GM12878 (cell line): ENCODE data around the gene CFAP90.

Source experiments
- ATF3 ChIP-seq: IDR thresholded peaks from 2 replicates; pipeline ENCODE4 v1.6.1; 2011; ENCODE audit warnings: low read depth, mild to moderate bottlenecking, low read length, moderate library complexity, borderline replicate concordance; ENCODE audit errors: extremely low read depth
- BRCA1 ChIP-seq: IDR thresholded peaks from 2 replicates; pipeline ENCODE4 v1.6.1; 2011; ENCODE audit warnings: low read depth, low read length, improper control_type of control experiment
- CHD2 ChIP-seq: IDR thresholded peaks from 2 replicates; pipeline ENCODE4 v1.6.1; 2011; ENCODE audit warnings: low read depth, low read length, improper control_type of control experiment, borderline replicate concordance
- CTCF ChIP-seq, 3 experiments: IDR thresholded peaks in 2 of 3; conservative IDR thresholded peaks in 1 of 3; 2 replicates each; pipeline ENCODE4 v1.5.1; 2011; ENCODE audit warnings: low read depth in 3 of 3, low read length in 3 of 3, mild to moderate bottlenecking in 3 of 3, control low read depth in 2 of 3, moderate library complexity in 2 of 3, inconsistent platforms in 1 of 3, mixed read lengths in 1 of 3; ENCODE audit not compliant: control insufficient read depth in 2 of 3, insufficient read depth in 1 of 3; ENCODE audit errors: extremely low read depth in 1 of 3
- EZH2 ChIP-seq: IDR thresholded peaks from 2 replicates; pipeline ENCODE4 v1.6.1; 2012; ENCODE audit warnings: low read depth, mild to moderate bottlenecking, control low read depth, inconsistent platforms, low read length, borderline replicate concordance; ENCODE audit not compliant: control insufficient read depth
- HDAC6 ChIP-seq: fragments of 200-600 bp; sonication (generic); IDR thresholded peaks from one replicate; pipeline ENCODE4 v1.8.0; 2017; ENCODE audit warnings: antibody characterized with exemption; ENCODE audit not compliant: unreplicated experiment
- MAX ChIP-seq: IDR thresholded peaks from 2 replicates; pipeline ENCODE4 v1.6.1; 2012; ENCODE audit warnings: low read depth, low read length, improper control_type of control experiment
- NR2C2 ChIP-seq: IDR thresholded peaks from 2 replicates; pipeline ENCODE4 v1.6.1; 2011; ENCODE audit warnings: borderline replicate concordance, low read depth; ENCODE audit not compliant: control insufficient read depth, insufficient read length
- POLR2A ChIP-seq: IDR thresholded peaks from 2 replicates; pipeline ENCODE4 v1.6.1; 2011; ENCODE audit warnings: low read depth, mild to moderate bottlenecking, low read length
- PRDM15 ChIP-seq: fragments of 450-650 bp; formaldehyde crosslinking; IDR thresholded peaks from 2 replicates; pipeline ENCODE4 v1.4.0; 2020; ENCODE audit warnings: mild to moderate bottlenecking, moderate library complexity
- USF2 ChIP-seq: IDR thresholded peaks from 2 replicates; pipeline ENCODE4 v1.6.1; 2011; ENCODE audit warnings: low read depth, low read length, improper control_type of control experiment, borderline replicate concordance

- TF ChIP-seq CTCF (IDR thresholded peaks at IDR 0.05 in 2 of 3, conservative IDR thresholded peaks at IDR 0.05 in 1 of 3; ENCODE audit: control insufficient read depth in 2 of 3, extremely low read depth in 1 of 3, insufficient read depth in 1 of 3, low read depth in 3 of 3, low read length in 3 of 3) (no peak), USF2 (no peak), BRCA1 (no peak), PRDM15 (CRISPR knock-in tag) (no peak), EZH2 (no peak), MAX (no peak), HDAC6 (no peak), ATF3 (no peak), POLR2A (no peak), CHD2 (no peak), NR2C2 (no peak)
Measured at GRCh38 chr5:7876867-7877266, 25.9 kb upstream of the CFAP90 start.
